Measurements from ENCODE around the gene TAF1.
"Not testable (repeated sequence)": the region's sequence is repeated elsewhere in the genome, so short reads cannot be mapped to it uniquely, and the experiment has no call there.

Gene TAF1

GRCh38 chrX:71492231-71493065 is 126.3 kb downstream of the TAF1 start:
- Histone ChIP-seq H4K20me1 (ENCODE audit: low read depth, low read length) (no peaks in the 10 kb centered on the region), H3F3A (ENCODE audit: insufficient read depth) (no peaks in the 10 kb centered on the region), H3K9ac (ENCODE audit: low read length) (no peak overlapping the region), H3K36me3 (ENCODE audit: low read length) (no peaks in the 10 kb centered on the region), H3K9me3 (ENCODE audit: insufficient read depth, low read length) (no peaks in the 10 kb centered on the region), H3K27me3 (ENCODE audit: low read length) (no peaks in the 10 kb centered on the region), H3K4me3 (ENCODE audit: insufficient read depth, low read length, poor library complexity, severe bottlenecking) (no peak overlapping the region), H2AFZ (ENCODE audit: low read depth, low read length, severe bottlenecking) (no peak overlapping the region), H3K27ac (ENCODE audit: low read depth, low read length) (no peak overlapping the region), H3K9me2 (replicated peaks; ENCODE audit: insufficient read depth, low read length) (no peaks in the 10 kb centered on the region), H3K4me2 (ENCODE audit: low read depth, low read length, poor library complexity, severe bottlenecking) (peak overlapping the region; percentile 25), H3K79me2 (ENCODE audit: insufficient read depth, low read length) (no peaks in the 10 kb centered on the region)
- no peak for TF ChIP-seq EZH2phosphoT487 (conservative IDR thresholded peaks at IDR 0.05; ENCODE audit: low read length)
- TF ChIP-seq, protein P1, sequence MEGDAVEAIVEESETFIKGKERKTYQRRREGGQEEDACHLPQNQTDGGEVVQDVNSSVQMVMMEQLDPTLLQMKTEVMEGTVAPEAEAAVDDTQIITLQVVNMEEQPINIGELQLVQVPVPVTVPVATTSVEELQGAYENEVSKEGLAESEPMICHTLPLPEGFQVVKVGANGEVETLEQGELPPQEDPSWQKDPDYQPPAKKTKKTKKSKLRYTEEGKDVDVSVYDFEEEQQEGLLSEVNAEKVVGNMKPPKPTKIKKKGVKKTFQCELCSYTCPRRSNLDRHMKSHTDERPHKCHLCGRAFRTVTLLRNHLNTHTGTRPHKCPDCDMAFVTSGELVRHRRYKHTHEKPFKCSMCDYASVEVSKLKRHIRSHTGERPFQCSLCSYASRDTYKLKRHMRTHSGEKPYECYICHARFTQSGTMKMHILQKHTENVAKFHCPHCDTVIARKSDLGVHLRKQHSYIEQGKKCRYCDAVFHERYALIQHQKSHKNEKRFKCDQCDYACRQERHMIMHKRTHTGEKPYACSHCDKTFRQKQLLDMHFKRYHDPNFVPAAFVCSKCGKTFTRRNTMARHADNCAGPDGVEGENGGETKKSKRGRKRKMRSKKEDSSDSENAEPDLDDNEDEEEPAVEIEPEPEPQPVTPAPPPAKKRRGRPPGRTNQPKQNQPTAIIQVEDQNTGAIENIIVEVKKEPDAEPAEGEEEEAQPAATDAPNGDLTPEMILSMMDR (IDR thresholded peaks at IDR 0.05; ENCODE audit: insufficient read depth, low read length, poor library complexity, severe bottlenecking) = no peak

GRCh38 chrX:71493111-71493613 is 127.0 kb downstream of the TAF1 start:
- TF ChIP-seq, protein P1 (IDR thresholded peaks at IDR 0.05; ENCODE audit: insufficient read depth, low read length, poor library complexity, severe bottlenecking) = no peak
- no peak for TF ChIP-seq EZH2phosphoT487 (conservative IDR thresholded peaks at IDR 0.05; ENCODE audit: low read length)
- Histone ChIP-seq H4K20me1 (ENCODE audit: low read depth, low read length) (no peaks in the 10 kb centered on the region), H3K4me2 (ENCODE audit: low read depth, low read length, poor library complexity, severe bottlenecking) (no peak overlapping the region), H3K79me2 (ENCODE audit: insufficient read depth, low read length) (no peaks in the 10 kb centered on the region), H3K27me3 (ENCODE audit: low read length) (no peaks in the 10 kb centered on the region), H3K36me3 (ENCODE audit: low read length) (no peaks in the 10 kb centered on the region), H3K9me3 (ENCODE audit: insufficient read depth, low read length) (no peaks in the 10 kb centered on the region), H3K4me3 (ENCODE audit: insufficient read depth, low read length, poor library complexity, severe bottlenecking) (no peak overlapping the region), H2AFZ (ENCODE audit: low read depth, low read length, severe bottlenecking) (no peak overlapping the region), H3F3A (ENCODE audit: insufficient read depth) (no peaks in the 10 kb centered on the region), H3K27ac (ENCODE audit: low read depth, low read length) (no peak overlapping the region), H3K9ac (ENCODE audit: low read length) (no peak overlapping the region), H3K9me2 (replicated peaks; ENCODE audit: insufficient read depth, low read length) (no peaks in the 10 kb centered on the region)

DNA sequence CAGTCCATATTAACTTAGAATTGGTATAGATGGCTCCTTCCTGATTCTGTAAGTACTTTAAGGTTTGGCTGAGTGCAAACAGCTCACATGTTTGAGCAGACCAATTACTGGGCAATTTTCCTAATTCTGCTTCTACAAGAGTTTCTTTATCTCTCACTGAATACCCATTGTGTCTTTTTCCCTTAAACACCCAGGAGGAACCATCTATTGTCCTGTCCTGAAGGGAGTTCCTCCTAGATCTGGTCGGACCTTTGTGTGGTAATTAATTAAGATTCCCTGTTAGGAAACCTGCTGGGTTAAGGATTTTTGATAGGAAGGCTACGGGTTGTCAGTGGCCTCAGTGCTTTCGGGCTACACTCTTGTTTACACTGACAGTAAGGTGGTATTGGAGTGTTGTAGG is 129.8 kb downstream of the TAF1 start:
- not testable (repeated sequence) for H3K79me2 ChIP-seq (ENCODE audit: insufficient read depth, low read length); H3K9ac ChIP-seq (ENCODE audit: low read length); H3K4me3 ChIP-seq (ENCODE audit: insufficient read depth, low read length, poor library complexity, severe bottlenecking); H3F3A ChIP-seq (ENCODE audit: insufficient read depth); H4K20me1 ChIP-seq (ENCODE audit: low read depth, low read length); H3K4me2 ChIP-seq (ENCODE audit: low read depth, low read length, poor library complexity, severe bottlenecking); H3K9me3 ChIP-seq (ENCODE audit: insufficient read depth, low read length); H3K27ac ChIP-seq (ENCODE audit: low read depth, low read length); H2AFZ ChIP-seq (ENCODE audit: low read depth, low read length, severe bottlenecking); H3K9me2 ChIP-seq (replicated peaks; ENCODE audit: insufficient read depth, low read length); H3K36me3 ChIP-seq (ENCODE audit: low read length); H3K27me3 ChIP-seq (ENCODE audit: low read length)

- Histone ChIP-seq H3K9me2 (replicated peaks; ENCODE audit: insufficient read depth, low read length) (no peaks in the 10 kb centered on the region), H3F3A (ENCODE audit: insufficient read depth) (no peaks in the 10 kb centered on the region), H3K27ac (ENCODE audit: low read depth, low read length) (no peak overlapping the region), H3K9ac (ENCODE audit: low read length) (no peak overlapping the region), H3K4me2 (ENCODE audit: low read depth, low read length, poor library complexity, severe bottlenecking) (no peak overlapping the region), H3K36me3 (ENCODE audit: low read length) (no peaks in the 10 kb centered on the region), H3K4me3 (ENCODE audit: insufficient read depth, low read length, poor library complexity, severe bottlenecking) (no peak overlapping the region), H2AFZ (ENCODE audit: low read depth, low read length, severe bottlenecking) (no peak overlapping the region), H4K20me1 (ENCODE audit: low read depth, low read length) (no peaks in the 10 kb centered on the region), H3K27me3 (ENCODE audit: low read length) (no peaks in the 10 kb centered on the region), H3K79me2 (ENCODE audit: insufficient read depth, low read length) (no peaks in the 10 kb centered on the region), H3K9me3 (ENCODE audit: insufficient read depth, low read length) (no peaks in the 10 kb centered on the region)
- no peak for TF ChIP-seq EZH2phosphoT487 (conservative IDR thresholded peaks at IDR 0.05; ENCODE audit: low read length)
- TF ChIP-seq, protein P1 (IDR thresholded peaks at IDR 0.05; ENCODE audit: insufficient read depth, low read length, poor library complexity, severe bottlenecking) = no peak
These were observed 130.3 kb downstream of the TAF1 start for GRCh38 chrX:71496476-71496875.

DNA sequence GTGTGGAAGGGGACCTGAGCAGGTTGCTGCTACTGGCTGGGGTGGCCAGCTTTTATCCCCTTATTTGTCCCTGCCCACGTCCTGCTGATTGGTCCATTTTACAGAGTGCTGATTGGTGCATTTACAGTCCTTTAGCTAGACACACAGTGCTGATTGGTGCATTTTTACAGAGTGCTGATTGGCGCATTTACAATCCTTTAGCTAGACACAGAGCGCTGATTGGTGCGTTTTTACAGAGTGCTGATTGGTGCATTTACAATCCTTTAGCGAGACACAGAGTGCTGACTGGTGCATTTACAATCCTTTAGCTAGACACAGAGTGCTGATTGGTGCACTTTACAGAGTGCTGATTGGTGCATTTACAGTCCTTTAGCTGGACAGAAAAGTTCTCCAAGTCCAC is 135.9 kb downstream of the TAF1 start:
- H3K4me3 ChIP-seq (ENCODE audit: insufficient read depth, low read length, poor library complexity, severe bottlenecking); H3K9ac ChIP-seq (ENCODE audit: low read length); H3K79me2 ChIP-seq (ENCODE audit: insufficient read depth, low read length); H4K20me1 ChIP-seq (ENCODE audit: low read depth, low read length); H3K9me2 ChIP-seq (replicated peaks; ENCODE audit: insufficient read depth, low read length); H2AFZ ChIP-seq (ENCODE audit: low read depth, low read length, severe bottlenecking); H3K9me3 ChIP-seq (ENCODE audit: insufficient read depth, low read length); H3F3A ChIP-seq (ENCODE audit: insufficient read depth); H3K27me3 ChIP-seq (ENCODE audit: low read length); H3K36me3 ChIP-seq (ENCODE audit: low read length); H3K27ac ChIP-seq (ENCODE audit: low read depth, low read length); H3K4me2 ChIP-seq (ENCODE audit: low read depth, low read length, poor library complexity, severe bottlenecking): not testable (repeated sequence)
